CD4-positive, alpha-beta T cell treated with Interferon gamma for 1 hour (primary cell): Measurements from ENCODE around the gene MAP3K21.

Experiments used
- DNase-seq: peaks from one replicate; pipeline ENCODE4 v3.0.0-alpha.2; 2020

The MAP3K21 gene

DNA sequence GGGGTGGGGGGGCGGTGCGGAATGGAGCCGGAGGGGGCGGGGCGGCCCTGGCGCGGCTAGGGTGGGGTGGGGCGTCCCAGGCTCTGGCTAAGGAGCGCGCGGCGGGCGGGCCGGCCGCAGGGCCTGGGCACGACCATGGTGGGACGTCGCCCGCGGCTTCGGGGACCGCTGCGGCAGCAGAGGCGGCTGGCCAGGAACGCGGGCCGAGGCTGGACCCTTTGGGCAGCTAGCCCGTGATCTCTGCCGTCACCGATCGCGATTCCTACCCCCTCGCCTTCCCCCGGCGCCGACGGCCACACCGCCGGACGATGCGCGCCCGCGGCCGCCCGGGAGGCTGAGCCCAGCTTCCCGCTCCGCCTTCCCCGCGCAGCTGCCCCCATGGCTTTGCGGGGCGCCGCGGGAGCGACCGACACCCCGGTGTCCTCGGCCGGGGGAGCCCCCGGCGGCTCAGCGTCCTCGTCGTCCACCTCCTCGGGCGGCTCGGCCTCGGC, at the start of gene MAP3K21:
Gene MAP3K21, plus strand, starts transcription at position 74 of the 491 bp plus-strand sequence. Its CDS starts 305 bp downstream, at position 379.
- DNase-seq: no peak

GRCh38 chr1:233278631-233279030, 48.9 kb upstream of the MAP3K21 start:
- no peak for DNase-seq

- DNase-seq: no peak
Observed at GRCh38 chr1:233279971-233280370, 47.6 kb upstream of the MAP3K21 start.

GRCh38 chr1:233281711-233282581, 45.6 kb upstream of the MAP3K21 start:
- no peak for DNase-seq

- DNase-seq: no peak
Observed at GRCh38 chr1:233282582-233282886, 45.0 kb upstream of the MAP3K21 start.

- no peak for DNase-seq
Observed at GRCh38 chr1:233289676-233290075, 37.8 kb upstream of the MAP3K21 start.

DNA sequence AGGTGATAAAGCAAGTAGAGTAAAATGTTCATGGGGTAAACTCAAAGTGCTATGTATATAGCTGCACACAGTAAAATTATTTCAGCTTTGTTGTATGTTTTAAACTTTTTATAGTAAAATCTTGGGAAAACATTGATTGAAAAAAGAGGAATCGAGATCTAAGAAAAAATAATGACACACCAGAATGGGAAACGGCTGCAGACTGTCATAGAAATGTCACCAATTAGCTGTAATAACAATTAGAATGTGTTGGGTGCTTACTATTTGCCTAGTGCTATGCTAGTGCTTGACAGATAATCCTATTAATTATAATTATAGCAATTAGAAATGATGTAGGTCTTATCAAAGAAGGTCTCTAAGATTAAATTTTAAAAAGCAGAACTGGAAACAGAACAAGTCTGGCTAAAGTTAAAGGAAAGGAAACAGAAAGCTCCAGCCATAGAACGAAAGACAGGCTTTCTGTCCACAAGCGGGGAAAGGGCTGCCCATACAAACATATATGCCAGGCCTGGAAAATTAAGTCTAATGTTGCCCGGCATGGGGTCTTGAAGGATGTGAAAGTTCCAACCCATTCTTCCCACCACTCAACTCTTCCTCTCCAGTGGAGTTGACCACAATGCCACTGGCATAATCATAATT, 37.0 kb upstream of the MAP3K21 start:
- no peak for DNase-seq

DNA sequence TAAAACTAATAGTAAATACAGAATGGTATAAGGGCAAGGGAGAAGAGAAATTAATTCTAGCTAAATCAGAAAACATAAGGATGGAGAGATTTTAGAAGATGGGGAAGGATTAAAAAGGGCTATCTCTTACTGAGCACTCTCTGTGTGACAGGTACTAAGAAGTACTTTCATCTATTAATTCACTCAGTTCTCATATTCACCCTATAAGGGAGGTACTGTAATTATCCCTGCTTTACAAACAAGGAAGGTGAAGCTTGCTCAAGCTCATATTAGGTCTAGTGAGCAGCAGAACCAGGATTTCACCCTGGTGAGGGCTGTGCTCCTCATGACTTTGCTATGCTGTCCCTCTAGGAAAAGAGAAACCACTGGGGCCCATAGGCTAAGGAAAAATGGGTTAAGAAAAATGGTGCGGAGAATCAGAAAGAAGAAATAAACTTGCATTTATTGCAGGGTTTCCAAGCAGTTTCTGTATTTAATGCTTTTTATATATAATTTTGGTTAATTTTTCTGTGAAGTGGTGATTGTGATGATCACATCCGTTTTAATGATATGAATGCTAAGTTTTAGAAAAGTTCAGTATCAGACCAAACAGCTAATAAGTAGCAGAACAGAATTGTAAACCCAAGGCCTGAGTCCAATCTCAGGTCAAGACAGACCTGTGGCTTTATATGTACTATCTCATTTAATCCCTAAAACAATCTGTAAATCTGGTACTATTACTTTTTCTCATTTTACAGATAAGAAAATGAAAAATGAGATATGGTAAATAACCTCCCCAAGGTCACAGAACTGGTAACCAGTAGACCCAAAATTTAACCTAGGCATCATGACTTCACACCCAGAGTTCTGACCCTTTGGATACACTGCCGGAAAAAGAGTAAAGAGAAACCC, 33.7 kb upstream of the MAP3K21 start:
- no peak for DNase-seq

GRCh38 chr1:233294913-233295236, 32.6 kb upstream of the MAP3K21 start:
- DNase-seq: peak; percentile 18

DNA sequence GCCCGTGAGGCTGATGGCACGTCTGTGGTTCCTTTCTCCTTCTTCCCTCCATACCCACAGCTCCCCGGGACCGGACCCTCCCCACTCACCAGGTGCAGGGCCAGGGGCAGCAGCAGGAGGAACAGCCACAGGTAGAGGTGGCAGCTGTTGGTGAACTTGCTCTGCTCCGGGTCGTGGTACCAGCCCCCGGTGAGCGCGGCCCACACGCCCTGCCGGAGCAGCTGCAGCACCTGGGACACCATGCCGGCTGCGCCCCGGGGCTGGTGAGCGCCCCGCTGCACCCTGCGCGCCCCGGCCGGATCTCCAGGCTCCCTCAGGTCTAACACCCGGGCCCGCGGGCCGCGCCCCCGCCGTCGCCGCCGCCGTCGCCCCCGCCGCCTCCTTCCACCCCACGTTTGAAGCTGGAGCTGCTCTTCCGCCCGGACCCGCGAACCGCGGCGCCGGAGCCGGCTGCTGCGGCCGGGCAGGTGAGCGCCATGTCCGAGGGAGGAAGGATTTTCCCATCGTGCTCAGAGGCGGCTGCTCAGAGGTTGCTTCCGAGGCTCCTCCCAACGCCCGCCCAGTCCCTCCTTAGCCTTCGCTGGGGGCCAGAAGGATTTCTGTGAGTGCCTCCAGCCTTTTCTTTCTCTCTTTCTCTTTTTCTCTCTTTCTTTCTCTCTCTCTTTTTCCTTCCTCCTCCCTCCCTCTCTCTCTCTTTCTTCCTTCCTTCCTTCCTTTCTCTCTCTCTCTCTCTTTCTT, 32.1 kb upstream of the MAP3K21 start, which contains the start of gene PCNX2:
Gene PCNX2, minus strand, starts transcription at position 489 of the 738 bp plus-strand sequence. Its CDS starts 247 bp downstream, at position 242.
- DNase-seq: peak; percentile 49

DNA sequence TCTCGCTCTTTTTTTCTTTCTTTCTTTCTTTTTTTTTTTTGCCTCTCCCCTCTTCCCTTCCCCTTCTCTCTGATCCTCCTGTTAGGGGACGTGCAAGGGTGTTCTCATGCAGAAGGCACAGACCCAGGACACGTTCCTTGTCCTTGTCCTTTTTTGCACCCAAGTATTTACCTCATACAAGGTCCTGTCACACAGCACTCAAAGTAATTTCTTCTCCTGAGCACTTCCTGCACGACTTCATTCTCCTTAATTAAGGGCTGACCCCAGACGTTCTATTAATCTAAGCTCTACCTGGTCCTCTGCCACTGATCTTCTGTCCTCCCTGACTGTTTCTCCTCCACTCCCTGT, 31.6 kb upstream of the MAP3K21 start:
- DNase-seq: no peak

DNA sequence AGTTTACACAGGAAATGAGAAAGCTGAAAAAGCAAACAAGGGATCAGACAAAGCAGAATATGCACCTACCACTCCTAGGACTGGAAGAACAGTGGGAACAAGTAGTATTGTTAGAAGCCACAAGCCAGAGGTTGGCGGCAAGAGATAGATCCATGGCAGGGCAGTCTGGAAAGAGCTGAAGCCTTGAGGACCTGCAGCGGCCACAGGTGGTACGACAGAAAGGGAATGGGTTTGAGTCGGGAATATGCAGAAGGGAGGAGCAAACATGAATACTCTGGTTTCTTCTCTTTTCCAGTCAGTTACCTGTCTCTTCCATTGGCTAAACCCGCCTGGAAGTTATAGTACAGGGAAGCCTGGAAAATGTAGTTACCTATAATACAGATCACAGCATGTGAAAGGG, 28.1 kb upstream of the MAP3K21 start:
- DNase-seq: no peak

DNA sequence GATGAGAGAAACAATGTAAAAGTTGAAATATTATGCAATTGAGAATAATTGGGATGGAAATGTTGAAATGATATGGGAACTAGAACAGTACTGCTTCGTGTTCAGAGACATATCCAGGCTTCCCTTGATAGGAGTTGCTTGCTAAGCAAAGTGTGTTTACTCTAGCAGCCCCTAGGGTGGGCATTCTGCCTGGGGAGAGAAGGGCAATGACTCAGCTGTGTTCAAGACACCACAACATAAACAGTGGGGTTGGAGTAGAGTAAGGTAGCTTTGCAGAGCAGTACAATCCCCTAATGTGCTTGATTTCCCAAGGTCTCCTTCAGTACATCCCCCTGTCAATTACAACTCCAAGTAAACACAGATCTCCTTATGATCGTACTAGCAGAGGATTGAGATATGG, 27.2 kb upstream of the MAP3K21 start:
- no peak for DNase-seq

- DNase-seq: no peak
Observed at GRCh38 chr1:233304489-233305102, 22.9 kb upstream of the MAP3K21 start.

GRCh38 chr1:233313434-233314155, 13.9 kb upstream of the MAP3K21 start:
- DNase-seq: no peak

DNA sequence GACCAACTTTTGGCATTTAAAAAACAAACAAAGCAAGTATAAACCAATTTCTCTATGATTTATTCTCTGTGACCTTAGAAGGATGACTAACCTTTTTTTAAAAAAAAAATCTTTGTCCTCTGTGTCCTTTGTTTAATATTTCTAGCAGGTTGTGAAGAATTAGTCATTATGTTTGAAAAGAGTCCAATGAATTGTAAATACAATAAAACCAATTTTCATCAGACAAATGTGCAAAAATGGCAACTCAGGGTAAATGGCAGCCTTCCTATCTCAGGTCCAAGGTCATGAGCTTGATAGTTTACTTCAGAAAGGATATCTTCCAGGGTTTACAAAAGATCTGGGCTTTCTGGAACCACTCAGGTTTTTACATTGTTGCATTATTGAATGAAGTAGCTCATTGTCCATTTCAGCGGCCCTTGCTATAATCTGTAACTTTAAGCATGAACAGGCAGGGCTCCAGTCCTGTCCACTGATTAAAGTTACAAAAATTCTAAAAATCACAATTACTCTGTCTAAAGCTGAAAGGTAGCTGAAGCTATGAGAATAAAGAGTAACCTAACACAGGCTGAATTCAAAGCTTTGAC, 11.7 kb upstream of the MAP3K21 start:
- DNase-seq: no peak

GRCh38 chr1:233316473-233316872, 11.1 kb upstream of the MAP3K21 start:
- DNase-seq: no peak

GRCh38 chr1:233319272-233319671, 8.3 kb upstream of the MAP3K21 start:
- DNase-seq: no peak

DNA sequence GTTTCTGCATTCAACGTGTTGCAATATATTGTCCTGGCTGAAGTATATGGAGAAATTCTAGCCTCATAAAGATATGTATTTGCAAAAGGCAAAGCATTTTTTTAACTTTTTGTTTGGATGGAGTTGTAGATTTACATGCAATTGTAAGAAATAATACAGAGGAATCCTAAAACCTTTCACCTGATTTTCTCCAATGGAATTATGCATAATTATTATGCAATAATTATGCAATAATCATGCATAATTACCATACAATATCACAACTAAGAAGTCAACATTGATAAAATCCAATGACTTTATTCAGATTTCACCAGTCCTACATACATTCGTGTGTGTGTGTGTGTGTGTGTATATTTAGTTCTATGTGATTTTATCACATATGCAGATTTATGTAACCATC, 7.5 kb upstream of the MAP3K21 start:
- no peak for DNase-seq

DNA sequence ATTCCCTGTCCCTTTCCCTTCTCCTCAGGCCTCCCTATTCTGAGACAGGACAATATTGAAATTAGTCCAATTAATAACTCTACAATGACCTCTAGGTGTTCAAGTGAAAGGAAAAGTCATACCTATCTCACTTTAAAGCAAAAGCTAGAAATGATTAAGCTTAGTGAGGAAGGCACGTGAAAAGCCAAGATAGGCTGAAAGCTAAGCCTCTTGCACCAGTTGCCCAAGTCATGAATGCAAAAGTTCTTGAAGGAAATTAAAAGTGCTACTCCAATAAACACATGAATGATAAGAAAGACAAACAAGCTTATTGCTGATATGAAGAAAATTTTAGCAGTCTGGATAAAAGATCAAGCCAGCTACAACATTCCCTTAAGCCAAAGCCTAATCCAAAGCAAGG, 3.8 kb upstream of the MAP3K21 start:
- DNase-seq: no peak

DNA sequence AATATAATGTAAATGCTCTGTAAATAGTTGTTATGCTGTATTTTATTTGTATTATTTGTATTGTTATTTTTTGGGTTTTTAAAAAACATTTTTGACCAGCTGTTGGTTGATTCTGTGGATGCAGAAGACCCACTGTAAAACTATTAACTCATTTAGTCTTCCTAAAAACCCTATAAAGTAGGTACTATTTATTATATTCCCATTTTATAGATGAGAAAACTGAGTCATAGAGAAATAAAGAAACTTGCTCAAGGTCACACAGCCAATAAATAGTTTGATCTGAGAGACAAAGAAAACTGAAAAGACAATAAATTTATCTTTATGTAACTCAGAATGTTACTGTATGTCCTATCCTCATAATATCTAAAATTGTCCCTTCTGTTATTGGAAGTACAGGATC, 1.2 kb upstream of the MAP3K21 start:
- no peak for DNase-seq
